HS-5 (cell line): Measurements from ENCODE around the gene MARK3.
"Not testable (repeated sequence)": the region's sequence is repeated elsewhere in the genome, so short reads cannot be mapped to it uniquely, and the experiment has no call there.

Experiments
- DNase-seq: peaks from one replicate; pipeline ENCODE4 v3.0.0-alpha.2; 2012; ENCODE audit warnings: low read depth

Gene MARK3

GRCh38 chr14:103514596-103515421 is 129.6 kb downstream of the MARK3 start:
- no peak for DNase-seq

GRCh38 chr14:103516426-103517173 is 131.4 kb downstream of the MARK3 start:
- no peak for DNase-seq

- DNase-seq = no peak
These were observed 132.0 kb downstream of the MARK3 start for GRCh38 chr14:103517174-103517566.

GRCh38 chr14:103517721-103518421 is 132.7 kb downstream of the MARK3 start:
- DNase-seq = no peak

- no peak for DNase-seq
These were observed 133.3 kb downstream of the MARK3 start for GRCh38 chr14:103518422-103519042.

GRCh38 chr14:103519043-103519836 is 134.0 kb downstream of the MARK3 start:
- DNase-seq = no peak

GRCh38 chr14:103519837-103520212 is 134.6 kb downstream of the MARK3 start:
- no peak for DNase-seq

GRCh38 chr14:103520269-103520656 is 135.0 kb downstream of the MARK3 start:
- no peak for DNase-seq

GRCh38 chr14:103520657-103521437 is 135.6 kb downstream of the MARK3 start:
- DNase-seq = no peak

- no peak for DNase-seq
These were observed 136.3 kb downstream of the MARK3 start for GRCh38 chr14:103521438-103521950.

- DNase-seq = no peak
These were observed 136.8 kb downstream of the MARK3 start for GRCh38 chr14:103521951-103522563.

- DNase-seq = no peak
These were observed 137.7 kb downstream of the MARK3 start, which contains the start of gene CKB for GRCh38 chr14:103522649-103523574. CKB (minus strand) TSS chr14:103522830; CDS start chr14:103522493, 337 bp downstream.

- no peak for DNase-seq
These were observed 138.3 kb downstream of the MARK3 start for GRCh38 chr14:103523575-103523954.

GRCh38 chr14:103524002-103524935 is 139.1 kb downstream of the MARK3 start:
- no peak for DNase-seq

GRCh38 chr14:103525430-103526246 is 140.4 kb downstream of the MARK3 start:
- not testable (repeated sequence) for DNase-seq

GRCh38 chr14:103526247-103526913 is 141.2 kb downstream of the MARK3 start:
- no peak for DNase-seq
